HG02885 (cell line): ENCODE data around the gene AGAP1.

ENCODE experiments used
- ATAC-seq: cut with Tn5 transposase; IDR thresholded peaks from one replicate; pipeline ENCODE4 v1.9.1; 2021; ENCODE audit warnings: mild to moderate bottlenecking; ENCODE audit not compliant: unreplicated experiment, poor library complexity

The AGAP1 gene

GRCh38 chr2:235527806-235528469 lies 34.1 kb downstream of the AGAP1 start:
- no peak for ATAC-seq

GRCh38 chr2:235529621-235530020 lies 35.8 kb downstream of the AGAP1 start:
- ATAC-seq: no peak

- no peak for ATAC-seq
Measured at GRCh38 chr2:235530735-235531134, 36.9 kb downstream of the AGAP1 start.

GRCh38 chr2:235532307-235532706 lies 38.5 kb downstream of the AGAP1 start:
- ATAC-seq: no peak

- no peak for ATAC-seq
Measured at GRCh38 chr2:235533198-235533597, 39.4 kb downstream of the AGAP1 start.

- no peak for ATAC-seq
Measured at GRCh38 chr2:235533616-235534385, 40.0 kb downstream of the AGAP1 start.

GRCh38 chr2:235534678-235535422 lies 41.0 kb downstream of the AGAP1 start:
- no peak for ATAC-seq

- ATAC-seq: no peak
Measured at GRCh38 chr2:235535423-235536130, 41.7 kb downstream of the AGAP1 start.

GRCh38 chr2:235536711-235537110 lies 42.9 kb downstream of the AGAP1 start:
- no peak for ATAC-seq

GRCh38 chr2:235537186-235537585 lies 43.3 kb downstream of the AGAP1 start:
- no peak for ATAC-seq

- no peak for ATAC-seq
Measured at GRCh38 chr2:235537587-235537986, 43.7 kb downstream of the AGAP1 start.

- ATAC-seq: no peak
Measured at GRCh38 chr2:235538144-235538639, 44.3 kb downstream of the AGAP1 start.

- ATAC-seq: no peak
Measured at GRCh38 chr2:235538981-235539380, 45.1 kb downstream of the AGAP1 start.

- ATAC-seq: no peak
Measured at GRCh38 chr2:235539773-235540172, 45.9 kb downstream of the AGAP1 start.

- no peak for ATAC-seq
Measured at GRCh38 chr2:235541016-235541415, 47.2 kb downstream of the AGAP1 start.

GRCh38 chr2:235541838-235542549 lies 48.2 kb downstream of the AGAP1 start:
- no peak for ATAC-seq

- no peak for ATAC-seq
Measured at GRCh38 chr2:235542733-235543127, 48.9 kb downstream of the AGAP1 start.

- no peak for ATAC-seq
Measured at GRCh38 chr2:235543128-235543750, 49.4 kb downstream of the AGAP1 start.
